DND-41 (cell line): ENCODE data around the gene INO80E.

Experiments used
- ATAC-seq: fragments of 200-7000 bp; cut with Tn5 transposase; 3 replicates; pipeline ENCODE4 v1.9.1; 2021; ENCODE audit warnings: low read depth; ENCODE audit not compliant: insufficient read depth
- DNase-seq: peaks from one replicate; pipeline ENCODE4 v3.0.0-alpha.2; 2020
- H2AFZ ChIP-seq: 2 replicates; pipeline ENCODE4 v1.6.0; 2012; ENCODE audit warnings: low read depth, low read length
- H3K27ac ChIP-seq: 2 replicates; pipeline ENCODE4 v1.5.1; 2012; ENCODE audit warnings: low read length, inconsistent platforms
- H3K27me3 ChIP-seq: fragments of 200-600 bp; sonication (generic); 2 replicates; pipeline ENCODE4 v1.6.0; 2012; ENCODE audit warnings: low read length, mild to moderate bottlenecking, inconsistent platforms; ENCODE audit not compliant: insufficient read depth, poor library complexity
- H3K36me3 ChIP-seq: 2 replicates; pipeline ENCODE4 v1.5.1; 2012; ENCODE audit warnings: low read length, inconsistent platforms; ENCODE audit not compliant: insufficient read depth
- H3K4me1 ChIP-seq: 2 replicates; pipeline ENCODE4 v1.5.1; 2012; ENCODE audit warnings: mild to moderate bottlenecking, low read length; ENCODE audit not compliant: insufficient read depth
- H3K4me2 ChIP-seq: 2 replicates; pipeline ENCODE4 v1.6.0; 2012; ENCODE audit warnings: mild to moderate bottlenecking, moderate library complexity, low read length, inconsistent platforms; ENCODE audit not compliant: insufficient read depth
- H3K4me3 ChIP-seq, 2 experiments: fragments of 200-600 bp in 1 of 2; shearing (Covaris generic) in 1 of 2; 2 replicates each; pipeline ENCODE4 v1.5.1; 2012 to 2016; ENCODE audit warnings: inconsistent platforms in 2 of 2, low read length in 2 of 2, mild to moderate bottlenecking in 2 of 2, low read depth in 1 of 2, moderate library complexity in 1 of 2
- H3K79me2 ChIP-seq: 2 replicates; pipeline ENCODE4 v1.6.0; 2012; ENCODE audit warnings: low read length, inconsistent platforms; ENCODE audit not compliant: insufficient read depth
- H3K9ac ChIP-seq: 2 replicates; pipeline ENCODE4 v1.6.0; 2012; ENCODE audit warnings: low read depth, mild to moderate bottlenecking, inconsistent platforms, low read length, moderate library complexity
- H3K9me3 ChIP-seq: 2 replicates; pipeline ENCODE4 v1.5.1; 2012; ENCODE audit warnings: low read length, moderate library complexity, mild to moderate bottlenecking, inconsistent platforms; ENCODE audit not compliant: insufficient read depth, severe bottlenecking
- H4K20me1 ChIP-seq: 2 replicates; pipeline ENCODE4 v1.6.0; 2012; ENCODE audit warnings: low read length; ENCODE audit not compliant: insufficient read depth
- CTCF ChIP-seq: IDR thresholded peaks from 2 replicates; pipeline ENCODE4 v1.5.1; 2012; ENCODE audit warnings: borderline replicate concordance, low read length, moderate library complexity, mild to moderate bottlenecking; ENCODE audit not compliant: poor library complexity, severe bottlenecking; ENCODE audit errors: extremely low read depth
- EZH2 ChIP-seq: IDR thresholded peaks from 3 replicates; pipeline ENCODE4 v1.6.1; 2012; ENCODE audit warnings: borderline replicate concordance, low read depth, mild to moderate bottlenecking, moderate library complexity, low read length, inconsistent platforms; ENCODE audit not compliant: severe bottlenecking

Gene INO80E, protein sequence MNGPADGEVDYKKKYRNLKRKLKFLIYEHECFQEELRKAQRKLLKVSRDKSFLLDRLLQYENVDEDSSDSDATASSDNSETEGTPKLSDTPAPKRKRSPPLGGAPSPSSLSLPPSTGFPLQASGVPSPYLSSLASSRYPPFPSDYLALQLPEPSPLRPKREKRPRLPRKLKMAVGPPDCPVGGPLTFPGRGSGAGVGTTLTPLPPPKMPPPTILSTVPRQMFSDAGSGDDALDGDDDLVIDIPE

DNA sequence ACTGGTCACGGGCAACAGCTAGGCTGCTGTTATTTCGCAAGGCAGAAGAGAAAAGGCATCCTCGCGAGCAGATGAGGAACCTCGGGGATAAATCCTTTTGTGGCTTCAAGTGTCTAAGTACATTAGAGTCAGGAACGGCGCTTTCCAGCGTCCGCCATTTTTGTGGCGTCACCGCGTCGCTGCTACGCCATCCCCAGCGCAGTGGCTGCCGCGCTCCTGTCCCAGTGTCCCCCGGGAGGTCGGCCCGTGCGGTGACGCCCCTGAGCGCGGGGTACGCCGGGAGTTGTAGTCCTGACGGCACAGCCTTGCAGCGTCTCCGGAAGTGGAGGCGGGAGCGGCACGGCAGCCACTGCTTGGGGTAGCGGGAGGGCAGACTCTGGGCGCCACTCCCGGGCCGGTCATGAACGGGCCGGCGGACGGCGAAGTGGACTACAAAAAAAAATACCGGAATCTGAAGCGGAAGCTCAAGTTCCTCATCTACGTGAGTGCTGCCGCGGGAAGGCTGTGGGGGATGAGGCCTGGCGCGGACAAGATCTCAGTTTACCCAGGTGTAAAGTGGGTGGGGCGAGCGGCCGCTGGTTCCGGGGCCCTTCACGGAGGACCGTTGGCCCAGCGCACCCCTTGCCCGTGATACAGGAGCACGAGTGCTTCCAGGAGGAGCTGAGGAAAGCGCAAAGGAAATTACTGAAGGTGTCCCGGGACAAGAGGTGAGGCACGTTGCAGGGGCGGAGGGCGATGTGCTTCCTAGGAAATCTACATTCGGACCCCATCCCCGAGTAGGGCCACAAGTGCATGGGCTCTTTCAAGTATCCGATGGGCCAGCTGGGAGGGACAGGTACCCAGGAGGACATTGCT, at the start of gene INO80E:
Gene INO80E (plus strand): TSS at position 331 of the 855 bp plus-strand sequence. CDS start 70 bp downstream, at position 401.
- Histone ChIP-seq H3K27me3 (no peaks in the 10 kb centered on the region), H3K4me3 (peak within 1 kb of the TSS; percentile 77 to 96), H3K79me2 (peaks cover 47% of the 10 kb centered on the region), H3K36me3 (peaks cover 72% of the 10 kb centered on the region), H4K20me1 (0 out of 2 replicates have a peak, but pooled peaks cover 3% of the 10 kb centered on the region), H2AFZ (peak within 1 kb of the TSS; percentile 96), H3K4me1 (peaks cover 37% of the 10 kb centered on the region), H3K9me3 (no peaks in the 10 kb centered on the region), H3K9ac (peak within 1 kb of the TSS; percentile 84), H3K27ac (peak within 1 kb of the TSS; percentile 98), H3K4me2 (peak within 1 kb of the TSS; percentile 91)
- TF ChIP-seq CTCF (peak; percentile 2), EZH2 (no peak)
- DNase-seq (peak; percentile 99), ATAC-seq (peak; percentile 93)

DNA sequence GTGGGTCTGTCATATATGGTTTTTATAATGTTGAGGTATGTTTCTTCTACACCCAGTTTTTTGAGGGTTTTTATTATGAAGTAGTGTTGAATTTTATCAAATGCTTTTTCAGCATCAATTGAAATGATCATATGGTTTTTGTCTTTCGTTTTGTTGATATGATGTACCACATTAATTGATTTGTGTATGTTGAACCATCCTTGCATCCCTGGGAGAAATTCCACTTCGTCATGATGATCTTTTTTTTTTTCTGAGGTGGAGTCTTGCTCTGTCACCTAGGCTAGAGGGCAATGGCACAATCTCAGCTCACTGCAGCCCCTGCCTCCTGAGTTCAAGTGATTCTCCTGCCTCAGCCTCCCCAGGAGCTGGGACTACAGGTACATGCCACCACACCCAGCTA, 48.1 kb upstream of the INO80E start:
- H3K27me3 ChIP-seq = no peaks in the 10 kb centered on the region
- H3K4me3 ChIP-seq = no peak overlapping the region
- no peak for ATAC-seq
- no peak overlapping the region for H3K27ac ChIP-seq
- H3K79me2 ChIP-seq = no peaks in the 10 kb centered on the region
- no peak overlapping the region for H2AFZ ChIP-seq
- H3K36me3 ChIP-seq = no peaks in the 10 kb centered on the region
- no peaks in the 10 kb centered on the region for H3K9me3 ChIP-seq
- DNase-seq = no peak
- no peak overlapping the region for H3K4me2 ChIP-seq
- no peaks in the 10 kb centered on the region for H3K4me1 ChIP-seq
- TF ChIP-seq EZH2 (no peak), CTCF (no peak)
- H3K9ac ChIP-seq = no peak overlapping the region
- no peaks in the 10 kb centered on the region for H4K20me1 ChIP-seq

DNA sequence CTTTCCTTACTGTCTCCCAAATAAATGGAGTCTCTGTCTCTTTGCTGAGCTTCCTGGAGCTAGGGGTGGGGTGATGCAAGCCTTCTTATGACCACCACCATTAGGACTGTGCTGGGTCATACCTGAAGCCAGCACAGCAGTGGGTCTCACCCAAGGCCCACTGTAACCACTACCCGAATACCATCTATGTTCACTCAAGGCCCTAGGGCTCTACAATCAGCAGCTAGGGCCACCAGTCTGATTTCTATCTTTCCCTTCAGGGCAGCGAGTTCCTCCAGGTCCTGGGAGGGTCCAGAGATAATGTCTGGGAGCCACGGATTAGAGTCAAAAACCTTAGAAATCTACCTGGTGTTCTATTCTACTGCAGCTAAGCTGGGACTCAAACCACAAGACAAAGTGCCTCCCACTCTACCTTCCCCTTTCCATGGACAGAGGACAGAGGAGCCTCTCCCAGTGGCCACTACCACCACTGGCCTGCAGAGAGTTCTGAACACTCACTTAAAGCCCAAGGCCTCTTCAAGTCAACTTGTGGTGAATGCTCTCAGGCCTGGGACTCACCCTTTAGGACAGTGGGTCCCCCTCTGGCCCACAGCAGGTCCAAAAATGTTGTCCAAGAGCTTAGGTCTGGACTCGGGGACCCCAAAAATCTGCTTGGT, 45.1 kb upstream of the INO80E start:
- Histone ChIP-seq H3K9ac (no peak overlapping the region), H3K4me2 (no peak overlapping the region), H3K4me1 (no peaks in the 10 kb centered on the region), H4K20me1 (no peaks in the 10 kb centered on the region), H3K27me3 (no peaks in the 10 kb centered on the region), H3K4me3 (no peak overlapping the region), H3K36me3 (no peaks in the 10 kb centered on the region), H3K79me2 (no peaks in the 10 kb centered on the region), H3K9me3 (no peaks in the 10 kb centered on the region), H3K27ac (no peak overlapping the region), H2AFZ (no peak overlapping the region)
- no peak for ATAC-seq
- TF ChIP-seq EZH2 = no peak
- no peak for TF ChIP-seq CTCF
- DNase-seq = no peak
